IPS-18c (cell line): Measurements from ENCODE around the gene EFHC2.
"Not testable (repeated sequence)": the region's sequence is repeated elsewhere in the genome, so short reads cannot be mapped to it uniquely, and the experiment has no call there.

Source experiments
- H3K4me3 ChIP-seq: 2 replicates; pipeline ENCODE4 v1.7.0; 2013; ENCODE audit warnings: low read depth, mild to moderate bottlenecking, low read length, moderate library complexity; ENCODE audit not compliant: insufficient read depth
- H3K9me3 ChIP-seq: one replicate; pipeline ENCODE4 v1.6.1; 2013; ENCODE audit warnings: mild to moderate bottlenecking, low read length, moderate library complexity; ENCODE audit not compliant: control insufficient read depth, insufficient read depth

The EFHC2 gene

GRCh38 chrX:44310227-44310626 lies 33.2 kb downstream of the EFHC2 start:
- Histone ChIP-seq H3K9me3 (peaks cover 3% of the 10 kb centered on the region), H3K4me3 (no peak overlapping the region)

GRCh38 chrX:44308869-44309268 lies 34.6 kb downstream of the EFHC2 start:
- H3K4me3 ChIP-seq: no peak overlapping the region

GRCh38 chrX:44306356-44306755 lies 37.1 kb downstream of the EFHC2 start:
- peaks cover 3% of the 10 kb centered on the region for H3K9me3 ChIP-seq
- H3K4me3 ChIP-seq: no peak overlapping the region

More at GRCh38 chrX:44308869-44309268, 34.6 kb downstream of the EFHC2 start:
- H3K9me3 ChIP-seq: peaks cover 3% of the 10 kb centered on the region

- H3K9me3 ChIP-seq: peaks cover 3% of the 10 kb centered on the region
- no peak overlapping the region for H3K4me3 ChIP-seq
Measured at GRCh38 chrX:44305921-44306320, 37.6 kb downstream of the EFHC2 start.

- H3K9me3 ChIP-seq: peaks cover 3% of the 10 kb centered on the region
- H3K4me3 ChIP-seq: no peak overlapping the region
Measured at GRCh38 chrX:44303119-44303518, 40.4 kb downstream of the EFHC2 start.

- H3K9me3 ChIP-seq: no peaks in the 10 kb centered on the region
Measured at GRCh38 chrX:44299177-44299576, 44.3 kb downstream of the EFHC2 start.

GRCh38 chrX:44291468-44292092 lies 51.9 kb downstream of the EFHC2 start:
- H3K9me3 ChIP-seq: no peaks in the 10 kb centered on the region
- no peak overlapping the region for H3K4me3 ChIP-seq

More at GRCh38 chrX:44299177-44299576, 44.3 kb downstream of the EFHC2 start:
- no peak overlapping the region for H3K4me3 ChIP-seq

GRCh38 chrX:44290718-44291117 lies 52.8 kb downstream of the EFHC2 start:
- H3K9me3 ChIP-seq: no peaks in the 10 kb centered on the region
- no peak overlapping the region for H3K4me3 ChIP-seq

- H3K9me3 ChIP-seq: peaks cover 3% of the 10 kb centered on the region
- no peak overlapping the region for H3K4me3 ChIP-seq
Measured at GRCh38 chrX:44282753-44283152, 60.7 kb downstream of the EFHC2 start.

- Histone ChIP-seq H3K9me3 (peaks cover 3% of the 10 kb centered on the region), H3K4me3 (no peak overlapping the region)
Measured at GRCh38 chrX:44280116-44280515, 63.4 kb downstream of the EFHC2 start.

- no peak overlapping the region for H3K4me3 ChIP-seq
- no peaks in the 10 kb centered on the region for H3K9me3 ChIP-seq
Measured at GRCh38 chrX:44274096-44274495, 69.4 kb downstream of the EFHC2 start.

- Histone ChIP-seq H3K4me3 (no peak overlapping the region), H3K9me3 (no peaks in the 10 kb centered on the region)
Measured at GRCh38 chrX:44267861-44268260, 75.6 kb downstream of the EFHC2 start.

- no peaks in the 10 kb centered on the region for H3K9me3 ChIP-seq
- no peak overlapping the region for H3K4me3 ChIP-seq
Measured at GRCh38 chrX:44267116-44267515, 76.4 kb downstream of the EFHC2 start.

- H3K9me3 ChIP-seq: no peaks in the 10 kb centered on the region
- no peak overlapping the region for H3K4me3 ChIP-seq
Measured at GRCh38 chrX:44265559-44265958, 77.9 kb downstream of the EFHC2 start.

- peaks cover 3% of the 10 kb centered on the region for H3K9me3 ChIP-seq
- no peak overlapping the region for H3K4me3 ChIP-seq
Measured at GRCh38 chrX:44264936-44265335, 78.5 kb downstream of the EFHC2 start.

- Histone ChIP-seq H3K4me3 (no peak overlapping the region), H3K9me3 (peaks cover 3% of the 10 kb centered on the region)
Measured at GRCh38 chrX:44261286-44261685, 82.2 kb downstream of the EFHC2 start.

- Histone ChIP-seq H3K9me3 (peaks cover 3% of the 10 kb centered on the region), H3K4me3 (no peak overlapping the region)
Measured at GRCh38 chrX:44260609-44261008, 82.9 kb downstream of the EFHC2 start.

GRCh38 chrX:44255742-44256141 lies 87.7 kb downstream of the EFHC2 start:
- not testable (repeated sequence) for H3K9me3 ChIP-seq

GRCh38 chrX:44253575-44253942 lies 89.9 kb downstream of the EFHC2 start:
- Histone ChIP-seq H3K4me3 (no peak overlapping the region; the same call in 1 of the 2 replicates), H3K9me3 (peaks cover 5% of the 10 kb centered on the region)

More at GRCh38 chrX:44255742-44256141, 87.7 kb downstream of the EFHC2 start:
- not testable (repeated sequence) for H3K4me3 ChIP-seq
